Body of pancreas (tissue), 4 donors: ENCODE results near the gene COL4A4. TPM values are rescaled to one million over a fixed set of nuclear protein-coding genes. Genes with fewer than 3 reads are reported as not detected.
"Not testable (repeated sequence)": the region's sequence is repeated elsewhere in the genome, so short reads cannot be mapped to it uniquely, and the experiment has no call there.

Source experiments
- ATAC-seq: fragments of 150-250 bp; one replicate; pipeline ENCODE4 v1.9.1; 2016
- DNase-seq, 4 donors: peaks; one replicate each; pipeline ENCODE4 v3.0.0-alpha.2; 2019
- H3K27ac ChIP-seq, 4 donors: fragments of 200-600 bp; sonication (generic); 1 replicate in 3 of 4; 2 replicates in 1 of 4; pipeline versions ENCODE4 v1.5.1 to v1.6.1; 2016 to 2019; ENCODE audit warnings: mild to moderate bottlenecking in 1 of 4, mixed read lengths in 1 of 4, moderate library complexity in 1 of 4
- H3K27me3 ChIP-seq, 2 donors: fragments of 200-600 bp; sonication (generic); one replicate each; pipeline ENCODE4 v1.6.0; 2016; ENCODE audit warnings: mild to moderate bottlenecking in 1 of 2
- H3K36me3 ChIP-seq, 2 donors: fragments of 200-600 bp; sonication (generic); replicated peaks in 1 of 2; 2 replicates each; pipeline ENCODE4 v1.5.1; 2016; ENCODE audit warnings: low read depth in 2 of 2; ENCODE audit not compliant: insufficient read depth in 1 of 2
- H3K4me1 ChIP-seq: fragments of 200-600 bp; sonication (generic); one replicate; pipeline ENCODE4 v1.6.0; 2016
- H3K4me3 ChIP-seq, 2 donors: fragments of 200-600 bp; sonication (generic); 1 replicate in 1 of 2; 2 replicates in 1 of 2; pipeline ENCODE4 v1.5.1; 2016 to 2019
- H3K9me3 ChIP-seq, 3 donors: fragments of 200-600 bp; sonication (generic); 1 replicate in 2 of 3; 2 replicates in 1 of 3; pipeline ENCODE4 v1.5.1; 2016
- CTCF ChIP-seq, 7 experiments: fragments of 450-650 bp in 4 of 7; fragments of 200-600 bp in 3 of 7; sonication (generic) in 3 of 7; IDR thresholded peaks; one replicate each; pipeline ENCODE4 v1.5.1; 2016 to 2019; ENCODE audit warnings: antibody characterized with exemption in 7 of 7
- POLR2A ChIP-seq, 3 donors: fragments of 450-650 bp; IDR thresholded peaks; one replicate each; pipeline ENCODE4 v1.6.1; 2016; ENCODE audit warnings: antibody characterized with exemption in 3 of 3, mild to moderate bottlenecking in 2 of 3
- WGBS, 2 donors: methylation state at CpG; one replicate each; pipeline ENCODE4 v1.1.5; 2017; 5-methylcytosine and 5-hydroxymethylcytosine counted together
- intact Hi-C: fragments of 100-400 bp; cut with DNase I; formaldehyde crosslinking; loops from one replicate; pipeline ENCODE4 v1.15.1; 2023
- total RNA-seq, 2 donors: library from RNA; depleted of rRNA; stranded (reverse); fragments of >200 nt; gene quantifications; one replicate each; pipeline ENCODE4 v1.1.0, GENCODE V29; 2016

Gene COL4A4
- total RNA-seq, 2 donors from 2014 or later: 2.3 to 10.5 TPM

DNA sequence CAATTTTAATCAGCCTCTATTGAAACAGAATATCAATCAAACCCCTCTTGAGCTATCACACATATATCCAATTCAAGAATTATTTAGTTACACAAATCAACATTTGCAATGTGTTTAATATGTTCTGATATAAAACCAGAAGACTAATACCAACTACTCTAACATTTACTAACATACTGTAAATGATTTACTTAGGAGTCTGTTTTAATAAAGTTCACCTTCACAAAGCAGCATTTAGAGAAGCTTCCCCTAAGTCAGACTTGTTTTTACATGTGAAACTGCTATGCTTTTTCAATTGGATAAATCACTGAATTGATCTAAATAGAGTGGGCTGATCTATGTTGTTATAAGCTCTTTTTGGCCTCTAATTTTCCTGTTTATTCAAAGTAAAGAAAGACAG, 18.8 kb upstream of the COL4A4 start:
- Histone ChIP-seq H3K4me1 (peaks cover 11% of the 10 kb centered on the region), H3K9me3 (no peaks in the 10 kb centered on the region), H3K27me3 (no peaks in the 10 kb centered on the region), H3K27ac (no peak overlapping the region), H3K4me3 (no peak overlapping the region), H3K36me3 (no peaks in the 10 kb centered on the region)
- ATAC-seq (no peak), DNase-seq (no peak)
- intact Hi-C loops: no loop called here
- no peak for TF ChIP-seq CTCF (IDR thresholded peaks at IDR 0.05)
- no peak for TF ChIP-seq POLR2A (IDR thresholded peaks at IDR 0.05)

- no peak overlapping the region for H3K27ac ChIP-seq
- no peaks in the 10 kb centered on the region for H3K36me3 ChIP-seq
- H3K27me3 ChIP-seq: no peaks in the 10 kb centered on the region
- H3K9me3 ChIP-seq: no peaks in the 10 kb centered on the region
- intact Hi-C loops: no loop called here
- no peak for DNase-seq
- H3K4me1 ChIP-seq: peaks cover 15% of the 10 kb centered on the region
- WGBS, 2 donors: 26% methylated on average over 3 of the region's 3 CpGs
- no peak overlapping the region for H3K4me3 ChIP-seq
- ATAC-seq: no peak
- TF ChIP-seq POLR2A (IDR thresholded peaks at IDR 0.05) (no peak), CTCF (IDR thresholded peaks at IDR 0.05) (no peak)
These were observed 16.8 kb upstream of the COL4A4 start for GRCh38 chr2:227180770-227181169.

DNA sequence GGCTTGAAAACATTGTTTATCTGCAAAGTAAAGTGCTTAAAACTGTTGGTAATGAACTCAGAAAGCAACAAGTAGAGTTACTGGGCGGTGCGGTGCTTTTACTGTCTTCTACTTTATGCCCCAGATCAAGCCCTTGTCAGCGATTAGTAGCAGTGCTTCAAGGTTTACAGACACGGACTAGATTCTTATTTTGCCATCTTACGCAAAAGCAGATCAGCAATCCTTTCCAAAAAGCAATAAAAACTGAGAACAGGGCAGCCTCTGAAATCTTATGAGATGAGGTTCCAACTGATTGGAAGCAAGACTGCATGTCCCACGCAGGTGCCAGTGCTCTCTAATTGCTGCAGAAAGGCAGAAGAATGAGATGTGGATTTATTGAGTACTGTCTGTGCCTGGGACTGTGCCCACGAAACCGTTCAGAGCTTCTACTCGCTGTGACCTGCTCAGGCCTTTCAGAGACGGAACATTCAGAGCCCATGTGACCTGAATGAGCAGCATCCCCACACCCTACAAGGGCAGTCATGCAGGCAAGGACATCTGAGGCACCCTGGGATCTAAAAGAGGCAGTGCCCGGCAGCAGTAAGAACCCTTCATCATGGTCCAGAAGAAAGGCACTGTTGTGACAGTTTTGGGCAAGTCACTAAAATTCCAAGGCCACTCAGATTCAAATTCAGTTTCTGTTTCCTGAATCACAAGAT, 16.1 kb upstream of the COL4A4 start:
- no peak overlapping the region for H3K4me3 ChIP-seq
- intact Hi-C loops: no loop called here
- DNase-seq (no peak), ATAC-seq (no peak)
- peaks cover 15% of the 10 kb centered on the region for H3K4me1 ChIP-seq
- no peaks in the 10 kb centered on the region for H3K36me3 ChIP-seq
- TF ChIP-seq POLR2A (IDR thresholded peaks at IDR 0.05) (no peak), CTCF (IDR thresholded peaks at IDR 0.05) (no peak)
- H3K9me3 ChIP-seq: no peaks in the 10 kb centered on the region
- no peaks in the 10 kb centered on the region for H3K27me3 ChIP-seq
- no peak overlapping the region for H3K27ac ChIP-seq
- WGBS, 2 donors: 60 to 62% methylated on average over 11 of the region's 11 CpGs

- intact Hi-C loops: no loop called here
- H3K27me3 ChIP-seq: no peaks in the 10 kb centered on the region
- H3K36me3 ChIP-seq: no peaks in the 10 kb centered on the region
- peaks cover 12% of the 10 kb centered on the region for H3K4me1 ChIP-seq
- no peaks in the 10 kb centered on the region for H3K9me3 ChIP-seq
- DNase-seq: no peak
- H3K27ac ChIP-seq: no peak overlapping the region
- no peak overlapping the region for H3K4me3 ChIP-seq
- TF ChIP-seq POLR2A (IDR thresholded peaks at IDR 0.05): no peak
- 90 to 93% methylated on average over 12 of the region's 12 CpGs for WGBS, 2 donors
- no peak for ATAC-seq
These were observed 13.8 kb upstream of the COL4A4 start for GRCh38 chr2:227177592-227178336.

DNA sequence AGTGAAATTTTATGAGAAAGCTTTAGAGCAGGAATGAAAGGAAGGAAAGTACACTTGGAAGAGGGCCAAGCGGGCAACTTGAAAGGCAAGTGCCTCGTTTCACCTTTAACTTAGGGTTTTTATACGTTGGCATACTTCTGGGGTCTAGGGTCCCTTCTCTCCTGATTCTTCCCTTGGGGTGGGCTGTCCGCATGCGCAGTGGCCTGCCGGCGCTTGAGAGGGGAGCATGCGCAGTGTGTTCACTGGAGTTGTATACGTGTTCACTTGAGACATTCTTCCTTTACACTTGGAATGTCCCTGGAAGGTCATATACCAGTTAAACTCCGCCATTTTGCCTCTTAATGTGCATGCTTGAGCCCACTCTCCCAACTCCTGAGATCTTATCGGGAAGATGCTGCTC, 7.8 kb upstream of the COL4A4 start:
- H3K36me3 ChIP-seq, H3K9me3 ChIP-seq, intact Hi-C loops, DNase-seq, H3K4me1 ChIP-seq, H3K27ac ChIP-seq, ATAC-seq, H3K27me3 ChIP-seq, H3K4me3 ChIP-seq: not testable (repeated sequence)
- 91 to 92% methylated on average over 11 of the region's 11 CpGs for WGBS, 2 donors
